Measurements from ENCODE around the gene WDR33.
"Not testable (repeated sequence)": the region's sequence is repeated elsewhere in the genome, so short reads cannot be mapped to it uniquely, and the experiment has no call there.

The WDR33 gene

DNA sequence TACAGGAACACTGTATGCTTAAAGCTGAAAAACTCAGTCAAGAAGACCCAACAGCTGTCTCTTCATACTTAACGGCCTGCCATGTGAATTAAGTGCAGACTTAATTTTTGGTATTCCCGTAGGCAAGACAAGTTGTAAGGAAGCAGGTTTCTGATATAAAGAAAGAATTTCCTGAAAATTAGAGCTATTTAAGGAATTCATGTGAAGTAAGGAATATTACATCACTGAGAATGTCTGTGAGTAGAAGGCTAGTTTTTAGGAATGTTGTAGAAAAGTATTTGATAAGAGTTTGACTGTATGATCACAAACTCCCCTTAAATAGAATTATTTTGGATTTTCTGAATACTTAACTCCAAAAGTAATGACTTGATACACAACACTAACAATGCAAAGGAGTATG is 51.0 kb downstream of the WDR33 start:
- no peak for DNase-seq

GRCh38 chr2:127754186-127754585 is 56.8 kb downstream of the WDR33 start:
- no peak for DNase-seq

- DNase-seq: no peak
Observed at GRCh38 chr2:127753374-127753773, 57.6 kb downstream of the WDR33 start.

- not testable (repeated sequence) for DNase-seq
Observed at GRCh38 chr2:127749537-127749936, 61.4 kb downstream of the WDR33 start.

DNA sequence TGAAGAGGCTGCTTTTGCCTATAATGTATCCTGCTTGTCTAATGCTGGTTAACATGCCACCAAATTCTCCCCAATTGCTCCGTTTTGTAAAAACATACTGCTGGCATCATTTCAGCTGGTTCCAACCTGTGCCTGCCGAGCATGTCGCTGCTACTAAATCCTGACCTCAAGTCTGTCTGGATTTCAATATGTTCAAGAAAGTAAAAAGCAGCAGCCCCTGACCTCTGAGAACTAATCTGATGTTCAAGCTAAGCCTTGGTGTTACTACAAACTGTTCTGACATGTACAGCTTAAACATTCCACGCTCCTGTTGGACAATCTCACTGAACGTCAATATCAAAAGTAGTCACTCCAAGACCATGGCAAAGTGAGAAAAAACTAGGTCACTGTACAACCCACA is 63.4 kb downstream of the WDR33 start:
- DNase-seq: no peak

DNA sequence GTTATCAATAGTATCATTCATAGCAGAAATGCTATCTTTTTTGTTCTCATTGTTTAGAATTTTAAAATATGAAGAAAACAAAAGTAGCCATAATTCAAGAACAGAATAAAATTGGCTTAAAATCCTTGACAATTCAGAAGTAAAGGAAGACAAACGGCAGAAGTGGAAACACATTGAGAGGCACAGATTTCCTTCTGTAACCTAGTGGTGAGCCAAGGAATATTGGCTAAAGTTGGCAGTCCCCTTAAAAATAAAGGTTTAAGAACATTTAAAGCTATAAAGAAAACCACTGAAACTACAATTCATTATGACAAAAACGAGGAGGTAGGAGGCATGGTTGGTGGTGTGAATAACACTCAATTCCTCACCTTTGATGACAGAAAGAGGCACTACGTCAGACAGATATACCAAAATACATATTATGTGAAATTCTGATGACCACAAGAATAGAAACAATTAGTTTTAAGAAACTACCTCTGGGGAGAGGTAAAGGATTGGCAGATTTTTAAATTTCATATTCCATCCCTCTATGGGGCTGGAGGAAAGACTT is 67.4 kb downstream of the WDR33 start:
- DNase-seq: no peak

DNA sequence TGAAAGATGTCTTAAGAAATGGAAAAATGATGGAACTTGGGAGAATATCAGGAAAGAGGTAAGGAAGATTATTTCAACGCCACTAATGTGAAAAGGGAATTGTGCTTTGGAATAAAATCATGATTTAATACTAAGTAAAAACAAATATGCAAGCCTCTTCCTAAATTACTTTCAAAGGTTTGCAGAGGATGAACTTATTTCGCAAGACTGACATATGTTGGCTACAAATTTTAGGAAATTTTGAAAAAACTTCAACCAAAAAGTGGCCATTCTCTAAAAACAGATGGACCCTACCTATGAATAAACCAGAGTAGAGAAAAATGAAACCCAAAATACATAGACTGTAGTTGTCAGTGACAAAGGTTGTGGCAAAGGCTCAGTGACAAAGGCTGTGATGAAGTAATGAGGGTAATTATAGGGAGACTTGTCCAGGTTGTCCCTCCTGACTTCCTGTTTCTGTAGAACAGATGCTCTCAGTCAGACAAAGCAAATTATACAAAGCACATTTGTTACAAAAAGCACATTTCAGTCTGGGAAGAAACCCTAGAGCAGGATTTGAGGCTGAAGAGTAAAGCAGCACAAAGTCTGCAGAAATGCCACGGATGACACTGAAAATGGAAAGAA is 70.2 kb downstream of the WDR33 start:
- DNase-seq: no peak

- DNase-seq: no peak
Observed at GRCh38 chr2:127739800-127740199, 71.2 kb downstream of the WDR33 start.

GRCh38 chr2:127737892-127738291 is 73.1 kb downstream of the WDR33 start:
- DNase-seq: no peak

GRCh38 chr2:127735537-127736399 is 75.2 kb downstream of the WDR33 start:
- DNase-seq: no peak

DNA sequence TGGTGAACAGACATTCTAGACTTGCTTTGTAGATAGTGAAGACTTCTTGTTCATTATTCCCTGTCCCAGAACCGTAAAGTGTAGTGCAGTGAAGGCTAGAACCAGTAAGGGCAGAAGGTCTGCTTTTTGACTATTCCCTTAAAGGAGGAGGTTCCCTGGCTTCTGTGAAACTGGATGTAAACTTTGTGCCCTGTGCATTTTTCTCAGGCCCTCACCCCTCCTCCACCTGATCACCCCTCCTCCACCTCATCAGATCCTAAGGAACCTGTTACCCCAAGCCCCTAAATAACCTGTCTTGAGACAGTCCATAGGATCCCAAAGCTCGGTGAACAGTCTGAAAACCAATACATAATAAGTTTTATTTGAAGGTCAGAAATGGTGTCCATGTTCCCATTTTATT is 75.9 kb downstream of the WDR33 start:
- DNase-seq: no peak

GRCh38 chr2:127733816-127734537 is 77.0 kb downstream of the WDR33 start:
- DNase-seq: no peak

DNA sequence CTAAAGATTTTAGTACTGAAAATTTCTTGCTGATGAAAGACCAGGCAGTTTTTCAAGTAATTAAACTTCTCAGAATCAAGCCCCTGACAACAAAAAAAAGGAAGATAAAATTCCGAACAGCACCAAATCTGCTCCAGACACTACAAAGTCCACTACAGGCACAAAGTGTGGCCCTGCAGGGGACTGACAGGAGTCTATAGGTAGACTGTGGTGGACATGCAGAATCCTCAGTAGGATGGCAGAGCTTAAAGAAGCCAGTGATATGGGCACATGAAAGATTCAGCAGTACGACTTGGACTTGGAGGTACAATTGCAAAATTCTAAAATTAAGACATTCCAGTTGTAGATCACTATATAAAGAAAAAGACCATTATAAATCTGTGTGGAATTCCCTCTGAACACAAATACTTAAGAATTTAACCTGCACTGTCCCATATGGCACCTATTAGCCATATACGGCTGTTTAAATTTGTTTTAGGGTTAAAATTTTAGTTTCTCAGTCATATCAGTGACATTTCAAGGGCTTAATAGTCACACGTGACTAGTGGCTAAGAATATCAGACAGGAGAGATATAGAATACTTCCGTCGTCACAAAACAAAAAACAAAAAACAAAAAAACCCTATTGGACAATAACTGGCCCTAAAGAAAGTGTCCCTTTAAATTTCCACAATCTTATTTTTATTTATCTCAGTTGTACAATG is 77.7 kb downstream of the WDR33 start:
- no peak for DNase-seq

- DNase-seq: no peak
Observed at GRCh38 chr2:127726158-127726880, 84.7 kb downstream of the WDR33 start.

DNA sequence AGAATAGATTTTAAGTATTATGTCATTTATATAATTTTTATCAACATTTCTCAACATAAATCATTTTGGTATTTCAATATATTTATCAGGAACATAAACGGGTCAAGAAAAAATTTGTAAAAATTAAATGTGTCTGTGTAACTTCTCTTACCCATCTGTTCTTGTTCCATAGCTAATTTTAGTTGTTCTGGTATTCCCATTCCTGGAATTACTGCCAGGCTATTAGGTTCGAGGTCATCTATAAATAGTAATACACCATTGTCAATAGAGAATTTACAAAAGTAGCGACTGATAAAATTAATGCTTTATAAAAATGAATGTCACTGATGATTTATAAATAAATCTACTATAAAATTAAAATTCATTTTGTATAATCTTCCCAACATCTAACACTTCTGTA is 88.2 kb downstream of the WDR33 start:
- DNase-seq: no peak

DNA sequence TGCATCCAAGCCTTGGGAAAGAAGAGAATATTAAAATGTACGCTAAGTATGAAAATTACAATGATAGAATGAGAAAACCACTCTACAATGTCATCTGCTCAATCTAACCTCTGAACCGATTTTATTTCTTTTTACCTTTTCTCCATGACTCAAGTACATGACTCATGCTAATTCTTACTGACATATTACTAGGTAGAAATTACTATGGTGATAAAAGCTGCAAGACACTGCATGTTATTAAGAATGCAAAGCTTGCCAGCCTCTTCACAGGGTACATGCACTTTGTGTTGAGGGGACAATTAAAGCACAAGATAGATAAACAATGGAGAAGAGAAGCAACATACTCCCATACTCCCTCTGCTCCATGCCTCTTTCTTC is 89.0 kb downstream of the WDR33 start:
- DNase-seq: no peak

- no peak for DNase-seq
Observed at GRCh38 chr2:127721311-127721977, 89.5 kb downstream of the WDR33 start.

- DNase-seq: no peak
Observed at GRCh38 chr2:127719301-127720218, 91.4 kb downstream of the WDR33 start.

GRCh38 chr2:127718271-127718670 is 92.7 kb downstream of the WDR33 start:
- no peak for DNase-seq

- DNase-seq: no peak
Observed at GRCh38 chr2:127715778-127716449, 95.1 kb downstream of the WDR33 start.

All from SHP77 (cell line).